Adrenal gland (tissue), 5 donors: Measurements from ENCODE around the gene SYCP2L.

Experiments
- CTCF ChIP-seq, 6 experiments: fragments of 450-650 bp in 4 of 6; fragments of 200-600 bp in 2 of 6; sonication (generic) in 1 of 6; IDR thresholded peaks; 1 replicate in 5 of 6; 2 replicates in 1 of 6; pipeline versions ENCODE4 v1.5.1 to v1.8.0; 2016 to 2021; ENCODE audit warnings: antibody characterized with exemption in 6 of 6, mild to moderate bottlenecking in 2 of 6, moderate library complexity in 1 of 6
- POLR2A ChIP-seq, 2 donors: fragments of 450-650 bp; IDR thresholded peaks; one replicate each; pipeline ENCODE4 v1.6.1; 2017; ENCODE audit warnings: antibody characterized with exemption in 2 of 2, mild to moderate bottlenecking in 2 of 2, moderate library complexity in 1 of 2
- donor health status: DM: no; HTN: no; CAD: no.

DNA sequence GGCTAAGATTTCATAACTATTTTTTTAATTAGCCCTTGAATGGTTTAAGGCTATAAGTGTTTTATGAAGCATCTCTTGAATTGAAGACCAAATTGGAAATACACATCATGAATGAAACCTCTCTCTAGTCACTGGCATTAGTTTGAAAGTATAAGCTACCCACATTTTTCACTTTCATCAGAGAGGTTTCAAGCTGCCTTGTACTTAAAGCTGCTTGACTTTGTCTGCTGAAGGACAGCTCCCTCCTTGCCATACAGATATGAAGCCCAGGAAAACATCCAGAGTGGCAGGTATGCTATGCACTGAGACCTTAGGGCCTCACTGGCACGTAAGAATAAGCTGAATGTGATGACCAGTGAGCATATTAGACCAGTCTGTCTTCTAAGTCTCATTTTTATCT lies 94.6 kb downstream of the SYCP2L start:
- TF ChIP-seq CTCF (IDR thresholded peaks at IDR 0.05) = no peak
- no peak for TF ChIP-seq POLR2A (IDR thresholded peaks at IDR 0.05)
